HG02678 (cell line): ENCODE measurements around the gene PCGF6.
"Not testable (repeated sequence)": the region's sequence is repeated elsewhere in the genome, so short reads cannot be mapped to it uniquely, and the experiment has no call there.

Source experiments
- ATAC-seq: cut with Tn5 transposase; IDR thresholded peaks from one replicate; pipeline ENCODE4 v1.9.1; 2021; ENCODE audit warnings: mild to moderate bottlenecking, moderate library complexity; ENCODE audit not compliant: unreplicated experiment

PCGF6 gene

DNA sequence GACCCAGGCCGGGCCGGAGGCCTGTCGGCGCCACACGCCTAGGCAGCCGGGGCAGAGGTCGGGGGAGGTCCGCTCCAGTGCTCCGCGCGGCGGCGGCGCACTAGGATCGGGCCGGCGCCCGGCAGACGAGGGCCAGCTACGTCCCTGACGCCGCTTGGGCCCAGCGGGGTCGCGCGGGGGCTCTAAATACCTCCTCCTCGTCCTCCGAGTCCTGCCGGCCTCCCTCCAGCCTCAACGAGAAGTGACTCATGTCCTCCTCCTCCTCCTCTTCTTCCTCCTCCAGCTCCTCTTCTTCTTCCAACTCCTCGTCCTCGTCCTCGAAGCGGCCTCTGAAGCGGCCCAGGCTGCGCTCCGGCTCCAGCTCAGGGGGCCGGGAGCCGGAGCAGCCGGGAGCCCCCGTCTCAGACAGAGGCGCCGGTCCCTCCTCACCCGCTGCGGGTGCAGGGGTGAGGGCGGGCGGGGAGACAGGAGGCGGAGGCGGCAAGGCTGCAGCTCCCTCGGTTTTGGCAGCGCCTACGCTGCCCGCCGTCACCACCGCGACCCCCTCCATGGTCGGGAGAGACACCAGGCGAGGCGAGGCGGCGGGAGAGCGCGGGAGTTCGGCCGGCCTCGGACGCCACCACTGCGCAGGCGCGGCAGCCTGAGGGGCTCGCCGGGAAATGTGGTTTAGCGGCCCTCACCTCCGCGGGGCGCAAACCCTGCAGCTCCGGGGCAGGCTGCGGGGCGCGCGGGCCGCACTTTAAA lies at the start of gene PCGF6:
TSS of gene PCGF6 (minus strand) at position 624 of the 744 bp plus-strand sequence. CDS start at position 550, 74 bp downstream.
- ATAC-seq: peak; percentile 85

GRCh38 chr10:103397191-103397825 lies 46.4 kb upstream of the PCGF6 start:
- ATAC-seq: no peak

DNA sequence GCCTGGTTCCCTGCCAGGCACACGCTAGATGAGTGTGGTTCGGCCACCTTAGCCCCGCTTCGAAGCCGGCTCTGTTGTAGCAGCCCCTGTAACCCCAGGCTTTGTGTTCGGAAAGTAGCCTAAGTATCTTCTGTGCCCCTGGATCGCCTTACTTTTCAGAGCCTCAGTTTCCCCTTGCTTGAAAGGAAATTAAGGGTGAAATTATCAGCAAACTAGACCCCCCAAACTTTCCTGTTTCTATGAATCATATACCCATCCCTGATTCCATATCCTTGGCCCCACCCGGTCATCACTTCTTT lies 45.8 kb upstream of the PCGF6 start:
- no peak for ATAC-seq

DNA sequence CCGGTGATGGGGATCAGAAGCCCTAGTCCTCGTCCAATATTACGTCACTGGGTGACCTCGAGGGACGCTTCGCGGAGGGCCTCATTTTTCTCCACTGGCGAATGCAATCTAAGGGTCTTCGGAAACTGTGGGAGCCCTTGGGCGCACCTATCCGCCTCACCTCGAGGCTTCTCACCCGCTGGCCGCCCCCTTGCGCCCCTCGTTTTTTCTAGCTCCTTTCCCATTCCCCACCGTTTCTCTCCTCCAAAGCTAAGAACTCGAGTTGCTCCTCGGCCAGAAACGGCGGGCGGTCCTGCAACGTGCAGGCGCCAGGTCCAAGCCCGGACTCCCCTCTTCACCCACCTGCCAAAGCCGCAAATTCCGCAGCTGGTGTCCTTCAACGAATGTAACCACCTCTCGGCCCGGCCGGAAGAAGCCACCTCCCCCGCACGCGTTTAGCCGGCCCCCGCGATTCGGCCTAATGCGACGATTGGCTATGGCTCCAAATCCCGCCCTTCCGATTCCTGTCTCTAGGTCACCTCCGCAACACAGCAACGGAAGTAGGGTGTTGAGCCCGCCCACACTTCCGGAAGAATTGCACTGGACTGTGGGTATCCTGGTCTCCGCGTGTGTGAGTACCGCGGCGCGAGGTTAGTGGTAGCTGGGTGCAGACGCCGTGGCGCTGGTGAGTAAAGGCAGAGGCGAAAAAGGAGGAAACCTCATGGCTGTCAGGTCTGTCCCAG lies 45.3 kb upstream of the PCGF6 start, which contains the start of the genes ATP5MK and PDCD11:
TSS of gene ATP5MK (minus strand) at position 409 of the 722 bp plus-strand sequence. CDS start 4,018 bp downstream, outside the sequence.
TSS of gene PDCD11 (plus strand) at position 560 of the 722 bp plus-strand sequence. CDS start 1,801 bp downstream, outside the sequence.
- ATAC-seq: peak; percentile 99

- no peak for ATAC-seq
These were observed 44.8 kb upstream of the PCGF6 start for GRCh38 chr10:103395754-103396066.

GRCh38 chr10:103394180-103394579 lies 43.2 kb upstream of the PCGF6 start:
- no peak for ATAC-seq

GRCh38 chr10:103382769-103383168 lies 31.8 kb upstream of the PCGF6 start:
- peak; percentile 57 for ATAC-seq

- ATAC-seq: no peak
These were observed 23.3 kb upstream of the PCGF6 start for GRCh38 chr10:103374263-103374662.

- ATAC-seq: no peak
These were observed 22.6 kb upstream of the PCGF6 start for GRCh38 chr10:103373544-103373943.

GRCh38 chr10:103367782-103368518 lies 17.0 kb upstream of the PCGF6 start, which contains the start of gene TAF5:
Gene TAF5 (plus strand): TSS chr10:103367976. CDS start chr10:103367990, 14 bp downstream.
- ATAC-seq: peak; percentile 54

DNA sequence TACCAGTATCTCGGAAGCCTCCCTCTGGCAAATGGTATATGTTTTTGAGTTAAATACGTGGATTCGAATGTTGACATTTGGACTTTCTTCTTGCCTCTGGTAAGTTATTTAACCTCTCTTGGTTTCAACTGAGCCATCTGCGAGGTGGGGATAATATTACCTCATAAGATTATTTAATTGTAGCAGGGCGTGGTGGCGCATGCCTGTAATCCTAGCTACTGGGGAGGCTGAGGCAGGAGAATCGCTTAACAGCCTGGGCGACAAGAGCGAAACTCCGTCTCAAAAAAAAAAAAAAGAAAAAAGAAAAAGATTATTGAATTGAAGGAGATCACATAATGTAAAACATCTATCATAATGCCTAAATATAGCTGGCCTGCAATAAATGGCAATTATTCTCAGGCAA lies 16.4 kb upstream of the PCGF6 start:
- no peak for ATAC-seq

DNA sequence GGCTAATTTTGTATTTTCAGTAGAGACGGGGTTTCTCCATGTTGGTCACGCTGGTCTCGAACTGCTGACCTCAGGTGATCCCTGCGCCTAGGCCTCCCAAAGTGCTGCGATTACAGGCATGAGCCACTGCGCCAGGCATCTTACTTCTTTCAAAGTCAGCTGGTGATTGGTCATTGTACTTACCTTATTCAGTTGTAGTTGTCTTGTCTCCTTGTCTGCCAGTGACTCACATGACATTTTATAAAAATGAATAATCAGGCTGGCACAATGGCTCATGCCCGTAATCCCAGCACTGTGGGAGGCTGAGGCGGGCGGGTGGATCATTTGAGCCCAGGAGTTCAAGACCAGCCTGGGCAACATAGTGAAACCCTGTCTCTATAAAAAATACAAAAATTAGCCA lies 9.9 kb upstream of the PCGF6 start:
- not testable (repeated sequence) for ATAC-seq

GRCh38 chr10:103359493-103359892 lies 8.6 kb upstream of the PCGF6 start:
- not testable (repeated sequence) for ATAC-seq

- no peak for ATAC-seq
These were observed 5.1 kb upstream of the PCGF6 start for GRCh38 chr10:103355906-103356599.

DNA sequence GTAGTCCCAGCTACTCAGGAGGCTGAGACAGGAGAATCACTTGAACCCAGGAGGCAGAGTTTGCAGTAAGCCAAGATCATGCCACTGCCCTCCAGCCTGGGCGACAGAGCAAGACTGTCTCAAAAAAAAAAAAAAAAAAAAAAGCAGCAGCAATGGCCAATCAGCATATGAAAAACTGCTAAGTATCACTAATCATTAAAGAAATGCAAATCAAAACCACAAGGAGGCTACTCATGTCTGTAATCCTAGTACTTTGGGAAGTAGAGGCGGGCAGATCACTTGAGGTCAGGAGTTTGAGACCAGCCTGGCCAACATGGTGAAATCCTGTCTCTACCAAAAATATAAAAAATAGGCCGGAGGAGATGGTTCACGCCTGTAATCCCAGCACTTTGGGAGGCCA lies 3.6 kb upstream of the PCGF6 start:
- ATAC-seq: not testable (repeated sequence)

GRCh38 chr10:103353281-103353680 lies 2.3 kb upstream of the PCGF6 start:
- no peak for ATAC-seq

DNA sequence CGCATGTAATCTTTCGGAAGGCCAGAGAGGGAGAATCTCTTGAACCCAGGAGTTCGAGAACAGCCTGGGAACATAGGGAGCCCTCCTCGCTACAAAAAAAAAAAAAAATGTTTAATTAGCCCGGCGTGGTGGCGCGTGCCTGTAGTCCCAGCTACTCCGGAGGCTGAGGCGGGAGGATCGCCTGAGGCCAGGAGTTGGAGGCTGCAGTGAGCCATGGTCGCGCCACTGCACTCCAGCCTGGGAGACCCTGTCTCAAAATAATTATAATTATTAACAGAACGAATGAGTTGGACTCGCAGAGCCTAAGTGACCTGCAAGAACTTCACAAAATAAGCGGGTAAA lies 794 bp downstream of the PCGF6 start:
- no peak for ATAC-seq

DNA sequence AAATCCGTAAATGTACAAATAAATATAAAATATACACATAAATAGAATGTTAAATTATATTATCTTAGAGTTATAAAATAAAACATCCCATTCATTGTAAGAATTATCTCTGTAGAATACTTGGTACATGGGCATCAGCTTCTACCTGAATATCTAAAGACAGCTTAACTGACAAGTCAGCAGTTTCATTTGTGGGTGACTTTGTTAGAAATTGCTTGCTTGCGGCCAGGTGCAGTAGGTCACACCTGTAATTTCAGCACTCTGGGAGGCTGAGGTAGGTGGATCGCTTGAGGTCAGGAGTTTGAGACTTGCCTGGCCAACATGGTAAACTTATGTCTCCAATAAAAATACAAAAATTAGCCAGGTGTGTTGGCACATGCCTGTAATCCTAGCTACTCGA lies 14.6 kb downstream of the PCGF6 start:
- ATAC-seq: no peak

DNA sequence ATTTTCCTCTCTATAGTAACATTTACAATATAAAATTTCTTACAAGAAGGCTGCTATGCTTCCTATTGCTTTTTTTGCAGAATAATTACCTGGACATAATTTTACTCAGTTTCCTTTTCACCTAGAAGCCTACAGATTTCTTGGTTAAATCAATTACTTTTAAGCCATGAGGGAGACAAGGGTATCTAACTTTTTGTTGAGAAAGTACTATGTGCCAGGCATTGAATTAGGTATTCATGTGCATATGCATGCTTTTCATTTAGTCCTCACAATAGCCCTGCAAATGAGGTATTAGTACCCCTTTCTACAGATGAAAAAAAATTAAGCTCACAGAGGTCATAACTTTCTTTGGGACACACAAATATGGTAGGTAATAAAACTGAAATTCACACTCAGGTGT lies 16.4 kb downstream of the PCGF6 start:
- ATAC-seq: no peak

DNA sequence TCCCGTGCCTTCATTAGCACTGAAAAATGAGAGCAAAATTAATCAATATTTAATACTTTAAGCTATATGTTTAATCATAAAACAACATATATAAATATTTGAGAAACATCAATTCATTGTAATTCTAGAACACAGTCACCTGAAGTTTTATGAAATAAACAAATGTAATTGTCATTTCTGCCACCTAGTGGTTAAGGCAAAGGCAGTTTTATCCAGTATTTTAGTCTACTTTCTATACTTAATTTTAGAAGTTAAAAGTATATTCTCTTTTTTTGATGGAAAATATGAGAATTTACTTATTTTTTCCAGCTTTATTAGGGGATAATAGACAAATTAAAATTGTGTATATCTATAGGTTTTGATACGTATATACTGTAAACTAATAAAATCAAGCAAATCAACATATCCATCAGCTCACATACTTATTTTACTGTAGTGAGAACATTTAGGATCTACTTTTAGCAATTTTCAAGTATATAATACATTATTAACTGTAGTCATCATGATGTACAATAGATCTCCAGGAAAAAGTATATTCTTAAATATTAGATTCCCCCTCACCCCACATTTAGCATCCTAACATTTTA lies 16.9 kb downstream of the PCGF6 start:
- no peak for ATAC-seq
